HG02885 (cell line): ENCODE measurements around the gene PCDHA12.
"Not testable (repeated sequence)": the region's sequence is repeated elsewhere in the genome, so short reads cannot be mapped to it uniquely, and the experiment has no call there.

Source experiments
- ATAC-seq: cut with Tn5 transposase; IDR thresholded peaks from one replicate; pipeline ENCODE4 v1.9.1; 2021; ENCODE audit warnings: mild to moderate bottlenecking; ENCODE audit not compliant: unreplicated experiment, poor library complexity

The PCDHA12 gene, protein sequence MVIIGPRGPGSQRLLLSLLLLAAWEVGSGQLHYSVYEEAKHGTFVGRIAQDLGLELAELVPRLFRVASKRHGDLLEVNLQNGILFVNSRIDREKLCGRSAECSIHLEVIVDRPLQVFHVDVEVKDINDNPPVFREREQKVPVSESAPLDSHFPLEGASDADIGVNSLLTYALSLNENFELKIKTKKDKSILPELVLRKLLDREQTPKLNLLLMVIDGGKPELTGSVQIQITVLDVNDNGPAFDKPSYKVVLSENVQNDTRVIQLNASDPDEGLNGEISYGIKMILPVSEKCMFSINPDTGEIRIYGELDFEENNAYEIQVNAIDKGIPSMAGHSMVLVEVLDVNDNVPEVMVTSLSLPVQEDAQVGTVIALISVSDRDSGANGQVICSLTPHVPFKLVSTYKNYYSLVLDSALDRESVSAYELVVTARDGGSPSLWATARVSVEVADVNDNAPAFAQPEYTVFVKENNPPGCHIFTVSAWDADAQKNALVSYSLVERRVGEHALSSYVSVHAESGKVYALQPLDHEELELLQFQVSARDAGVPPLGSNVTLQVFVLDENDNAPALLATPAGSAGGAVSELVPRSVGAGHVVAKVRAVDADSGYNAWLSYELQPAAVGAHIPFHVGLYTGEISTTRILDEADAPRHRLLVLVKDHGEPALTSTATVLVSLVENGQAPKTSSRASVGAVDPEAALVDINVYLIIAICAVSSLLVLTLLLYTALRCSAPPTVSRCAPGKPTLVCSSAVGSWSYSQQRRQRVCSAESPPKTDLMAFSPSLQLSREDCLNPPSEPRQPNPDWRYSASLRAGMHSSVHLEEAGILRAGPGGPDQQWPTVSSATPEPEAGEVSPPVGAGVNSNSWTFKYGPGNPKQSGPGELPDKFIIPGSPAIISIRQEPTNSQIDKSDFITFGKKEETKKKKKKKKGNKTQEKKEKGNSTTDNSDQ

DNA sequence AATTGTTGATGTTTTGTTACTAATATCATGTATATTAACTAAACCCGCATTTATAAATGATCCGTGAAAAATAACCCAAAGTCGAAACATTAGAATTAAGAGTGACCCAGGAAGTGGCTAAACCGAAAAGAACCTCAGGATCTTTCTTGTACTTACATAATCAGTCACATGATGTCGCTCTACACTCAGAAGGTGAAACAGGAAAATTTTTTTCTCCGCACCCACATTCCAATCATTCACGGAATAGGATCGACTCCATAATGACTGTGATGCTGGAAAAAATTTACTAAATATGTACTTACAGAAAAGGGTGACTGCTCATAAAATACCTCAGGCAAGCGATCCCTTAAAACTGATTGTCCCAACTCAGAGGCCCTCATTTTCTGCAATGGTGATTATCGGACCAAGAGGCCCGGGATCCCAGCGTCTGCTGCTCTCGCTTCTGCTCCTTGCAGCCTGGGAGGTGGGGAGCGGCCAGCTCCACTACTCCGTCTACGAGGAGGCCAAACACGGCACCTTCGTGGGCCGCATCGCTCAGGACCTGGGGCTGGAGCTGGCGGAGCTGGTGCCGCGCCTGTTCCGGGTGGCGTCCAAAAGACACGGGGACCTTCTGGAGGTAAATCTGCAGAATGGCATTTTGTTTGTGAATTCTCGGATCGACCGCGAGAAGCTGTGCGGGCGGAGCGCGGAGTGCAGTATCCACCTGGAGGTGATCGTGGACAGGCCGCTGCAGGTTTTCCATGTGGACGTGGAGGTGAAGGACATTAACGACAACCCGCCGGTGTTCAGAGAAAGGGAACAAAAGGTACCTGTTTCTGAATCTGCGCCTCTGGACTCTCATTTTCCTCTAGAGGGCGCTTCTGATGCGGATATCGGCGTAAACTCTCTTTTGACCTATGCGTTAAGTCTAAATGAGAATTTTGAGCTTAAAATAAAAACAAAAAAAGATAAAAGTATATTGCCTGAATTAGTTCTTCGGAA, at the start of gene PCDHA12:
Gene PCDHA12 (plus strand): TSS at position 224 of the 981 bp plus-strand sequence. CDS start 165 bp downstream, at position 389.
- no peak for ATAC-seq

DNA sequence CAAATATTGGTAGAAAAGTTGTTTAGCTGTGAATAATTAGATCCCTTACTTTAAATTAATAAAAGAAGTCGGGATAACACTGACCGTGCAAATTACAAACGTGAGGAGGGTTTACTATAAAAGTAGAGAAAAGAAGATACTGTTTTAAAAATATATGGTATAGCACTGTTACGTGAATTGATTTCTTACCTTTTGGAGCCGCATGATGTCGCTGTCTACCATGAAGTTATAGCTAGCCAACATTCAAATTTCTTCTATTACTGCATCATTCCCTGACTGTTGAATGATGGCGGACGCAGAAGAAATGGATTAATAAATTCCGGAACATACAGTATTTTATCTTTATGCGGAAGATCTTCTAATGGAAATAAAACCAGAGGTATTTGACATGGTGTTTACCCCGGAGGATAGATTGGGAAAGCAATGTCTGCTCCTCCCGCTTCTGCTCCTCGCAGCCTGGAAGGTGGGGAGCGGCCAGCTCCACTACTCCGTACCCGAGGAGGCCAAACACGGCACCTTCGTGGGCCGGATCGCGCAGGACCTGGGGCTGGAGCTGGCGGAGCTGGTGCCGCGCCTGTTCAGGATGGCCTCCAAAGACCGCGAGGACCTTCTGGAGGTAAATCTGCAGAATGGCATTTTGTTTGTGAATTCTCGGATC, 47.3 kb upstream of the PCDHA12 start, which contains the start of gene PCDHA6:
Gene PCDHA6 (plus strand): TSS at position 257 of the 658 bp plus-strand sequence. CDS start 132 bp downstream, at position 389.
- ATAC-seq = no peak

DNA sequence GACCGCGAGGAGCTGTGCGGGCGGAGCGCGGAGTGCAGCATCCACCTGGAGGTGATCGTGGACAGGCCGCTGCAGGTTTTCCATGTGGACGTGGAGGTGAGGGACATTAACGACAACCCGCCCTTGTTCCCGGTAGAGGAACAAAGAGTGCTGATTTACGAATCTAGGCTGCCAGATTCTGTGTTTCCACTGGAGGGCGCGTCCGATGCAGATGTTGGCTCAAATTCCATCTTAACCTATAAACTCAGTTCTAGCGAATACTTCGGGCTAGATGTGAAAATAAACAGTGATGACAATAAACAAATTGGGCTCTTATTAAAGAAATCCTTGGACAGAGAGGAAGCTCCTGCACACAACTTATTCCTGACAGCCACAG, 46.8 kb upstream of the PCDHA12 start:
- ATAC-seq = no peak

DNA sequence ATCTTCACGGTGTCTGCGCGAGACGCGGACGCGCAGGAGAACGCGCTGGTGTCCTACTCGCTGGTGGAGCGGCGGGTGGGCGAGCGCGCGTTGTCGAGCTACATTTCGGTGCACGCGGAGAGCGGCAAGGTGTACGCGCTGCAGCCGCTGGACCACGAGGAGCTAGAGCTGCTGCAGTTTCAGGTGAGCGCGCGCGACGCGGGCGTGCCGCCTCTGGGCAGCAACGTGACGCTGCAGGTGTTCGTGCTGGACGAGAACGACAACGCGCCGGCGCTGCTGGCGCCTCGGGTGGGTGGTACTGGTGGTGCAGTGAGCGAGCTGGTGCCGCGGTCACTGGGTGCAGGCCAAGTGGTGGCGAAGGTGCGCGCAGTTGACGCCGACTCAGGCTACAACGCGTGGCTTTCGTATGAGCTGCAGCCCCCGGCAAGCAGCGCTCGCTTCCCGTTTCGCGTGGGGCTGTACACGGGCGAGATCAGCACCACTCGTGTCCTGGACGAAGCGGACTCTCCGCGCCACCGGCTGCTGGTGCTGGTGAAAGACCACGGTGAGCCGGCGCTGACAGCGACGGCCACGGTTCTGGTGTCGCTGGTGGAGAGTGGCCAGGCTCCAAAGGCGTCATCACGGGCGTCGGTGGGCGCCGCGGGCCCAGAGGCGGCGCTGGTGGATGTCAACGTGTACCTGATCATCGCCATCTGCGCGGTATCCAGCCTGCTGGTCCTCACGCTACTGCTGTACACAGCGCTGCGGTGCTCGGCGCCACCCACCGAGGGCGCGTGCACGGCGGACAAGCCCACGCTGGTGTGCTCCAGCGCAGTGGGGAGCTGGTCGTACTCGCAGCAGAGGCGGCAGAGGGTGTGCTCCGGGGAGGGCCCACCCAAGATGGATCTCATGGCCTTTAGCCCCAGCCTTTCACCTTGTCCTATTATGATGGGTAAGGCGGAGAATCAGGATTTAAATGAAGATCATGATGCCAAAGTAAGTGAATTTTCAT, 45.3 kb upstream of the PCDHA12 start:
- not testable (repeated sequence) for ATAC-seq

DNA sequence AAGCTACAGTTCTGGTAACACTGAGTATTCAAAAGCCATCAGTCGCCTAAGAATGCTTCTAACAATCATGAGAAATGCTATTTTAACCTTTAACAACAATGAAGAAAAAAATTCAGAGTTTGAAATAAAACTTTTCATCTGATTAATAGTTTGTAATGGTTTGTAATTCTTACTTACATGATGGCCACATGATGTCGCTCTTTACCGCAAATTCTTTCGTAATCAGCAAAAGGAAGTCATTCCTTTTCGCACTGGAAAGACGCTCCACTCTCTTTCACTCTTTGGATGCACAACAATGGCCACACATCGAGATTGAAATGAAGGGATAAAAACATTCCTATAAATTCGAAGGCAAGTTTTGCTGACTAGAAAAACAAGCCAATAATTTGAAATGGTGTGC, 41.1 kb upstream of the PCDHA12 start, which contains the start of gene PCDHA7:
Gene PCDHA7 (plus strand): TSS at position 277 of the 400 bp plus-strand sequence. CDS start 115 bp downstream, at position 392.
- no peak for ATAC-seq

DNA sequence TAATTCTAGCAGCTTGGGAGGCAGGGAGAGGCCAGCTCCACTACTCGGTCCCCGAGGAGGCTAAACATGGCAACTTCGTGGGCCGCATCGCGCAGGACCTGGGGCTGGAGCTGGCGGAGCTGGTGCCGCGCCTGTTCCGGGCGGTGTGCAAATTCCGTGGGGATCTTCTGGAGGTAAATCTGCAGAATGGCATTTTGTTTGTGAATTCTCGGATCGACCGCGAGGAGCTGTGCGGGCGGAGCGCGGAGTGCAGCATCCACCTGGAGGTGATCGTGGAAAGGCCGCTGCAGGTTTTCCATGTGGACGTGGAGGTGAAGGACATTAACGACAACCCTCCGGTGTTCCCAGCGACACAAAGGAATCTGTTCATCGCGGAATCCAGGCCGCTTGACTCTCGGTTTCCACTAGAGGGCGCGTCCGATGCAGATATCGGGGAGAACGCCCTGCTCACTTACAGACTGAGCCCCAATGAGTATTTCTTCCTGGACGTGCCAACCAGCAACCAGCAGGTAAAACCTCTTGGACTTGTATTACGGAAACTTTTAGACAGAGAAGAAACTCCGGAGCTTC, 40.6 kb upstream of the PCDHA12 start:
- not testable (repeated sequence) for ATAC-seq

DNA sequence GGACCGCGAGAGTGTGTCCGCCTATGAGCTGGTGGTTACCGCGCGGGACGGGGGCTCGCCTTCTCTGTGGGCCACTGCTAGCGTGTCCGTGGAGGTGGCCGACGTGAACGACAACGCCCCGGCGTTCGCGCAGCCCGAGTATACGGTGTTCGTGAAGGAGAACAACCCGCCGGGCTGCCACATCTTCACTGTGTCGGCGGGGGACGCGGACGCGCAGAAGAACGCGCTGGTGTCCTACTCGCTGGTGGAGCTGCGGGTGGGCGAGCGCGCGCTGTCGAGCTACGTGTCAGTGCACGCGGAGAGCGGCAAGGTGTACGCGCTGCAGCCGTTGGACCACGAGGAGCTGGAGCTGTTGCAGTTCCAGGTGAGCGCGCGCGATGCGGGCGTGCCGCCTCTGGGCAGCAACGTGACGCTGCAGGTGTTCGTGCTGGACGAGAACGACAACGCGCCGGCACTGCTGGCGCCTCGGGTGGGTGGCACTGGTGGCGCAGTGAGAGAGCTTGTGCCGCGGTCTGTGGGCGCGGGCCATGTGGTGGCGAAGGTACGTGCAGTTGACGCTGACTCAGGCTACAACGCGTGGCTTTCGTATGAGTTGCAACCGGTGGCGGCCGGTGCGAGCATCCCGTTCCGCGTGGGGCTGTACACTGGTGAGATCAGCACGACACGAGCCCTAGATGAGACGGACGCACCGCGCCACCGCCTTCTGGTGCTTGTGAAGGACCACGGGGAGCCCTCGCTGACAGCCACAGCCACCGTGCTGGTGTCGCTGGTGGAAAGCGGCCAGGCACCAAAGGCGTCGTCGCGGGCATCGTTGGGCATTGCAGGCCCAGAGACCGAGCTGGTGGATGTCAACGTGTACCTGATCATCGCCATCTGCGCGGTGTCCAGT, 39.2 kb upstream of the PCDHA12 start:
- ATAC-seq = no peak

DNA sequence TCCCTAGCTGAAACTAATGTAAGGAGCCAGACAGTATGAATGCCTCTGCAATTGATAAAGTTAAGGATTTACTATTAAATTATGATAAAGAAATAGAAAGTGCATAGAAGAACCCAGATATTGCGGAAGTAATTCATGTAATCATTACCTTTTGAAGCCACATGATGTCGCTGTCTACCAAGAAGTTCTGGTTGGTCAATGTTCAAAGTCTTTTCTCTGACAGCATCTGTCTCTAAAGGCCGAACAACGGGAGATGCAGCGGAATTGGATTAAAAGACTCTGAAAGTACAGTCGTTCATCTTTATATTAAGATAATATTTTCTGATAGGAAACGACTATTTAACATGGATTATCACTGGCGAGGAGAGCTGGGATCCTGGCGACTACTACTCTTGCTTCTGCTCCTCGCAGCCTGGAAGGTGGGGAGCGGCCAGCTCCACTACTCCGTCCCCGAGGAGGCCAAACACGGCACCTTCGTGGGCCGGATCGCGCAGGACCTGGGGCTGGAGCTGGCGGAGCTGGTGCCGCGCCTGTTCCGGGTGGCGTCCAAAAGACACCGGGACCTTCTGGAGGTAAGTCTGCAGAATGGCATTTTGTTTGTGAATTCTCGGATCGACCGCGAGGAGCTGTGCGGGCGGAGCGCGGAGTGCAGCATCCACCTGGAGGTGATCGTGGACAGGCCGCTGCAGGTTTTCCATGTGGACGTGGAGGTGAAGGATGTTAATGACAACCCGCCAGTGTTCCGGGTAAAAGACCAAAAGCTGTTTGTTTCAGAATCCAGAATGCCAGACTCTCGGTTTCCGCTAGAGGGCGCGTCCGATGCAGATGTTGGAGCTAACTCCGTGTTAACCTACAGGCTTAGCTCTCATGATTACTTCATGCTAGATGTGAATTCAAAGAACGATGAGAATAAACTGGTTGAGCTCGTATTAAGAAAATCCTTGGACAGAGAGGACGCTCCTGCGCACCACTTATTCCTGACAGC, 33.8 kb upstream of the PCDHA12 start, which contains the start of gene PCDHA8:
Gene PCDHA8 (plus strand): TSS at position 210 of the 985 bp plus-strand sequence. CDS start 135 bp downstream, at position 345.
- ATAC-seq = no peak

DNA sequence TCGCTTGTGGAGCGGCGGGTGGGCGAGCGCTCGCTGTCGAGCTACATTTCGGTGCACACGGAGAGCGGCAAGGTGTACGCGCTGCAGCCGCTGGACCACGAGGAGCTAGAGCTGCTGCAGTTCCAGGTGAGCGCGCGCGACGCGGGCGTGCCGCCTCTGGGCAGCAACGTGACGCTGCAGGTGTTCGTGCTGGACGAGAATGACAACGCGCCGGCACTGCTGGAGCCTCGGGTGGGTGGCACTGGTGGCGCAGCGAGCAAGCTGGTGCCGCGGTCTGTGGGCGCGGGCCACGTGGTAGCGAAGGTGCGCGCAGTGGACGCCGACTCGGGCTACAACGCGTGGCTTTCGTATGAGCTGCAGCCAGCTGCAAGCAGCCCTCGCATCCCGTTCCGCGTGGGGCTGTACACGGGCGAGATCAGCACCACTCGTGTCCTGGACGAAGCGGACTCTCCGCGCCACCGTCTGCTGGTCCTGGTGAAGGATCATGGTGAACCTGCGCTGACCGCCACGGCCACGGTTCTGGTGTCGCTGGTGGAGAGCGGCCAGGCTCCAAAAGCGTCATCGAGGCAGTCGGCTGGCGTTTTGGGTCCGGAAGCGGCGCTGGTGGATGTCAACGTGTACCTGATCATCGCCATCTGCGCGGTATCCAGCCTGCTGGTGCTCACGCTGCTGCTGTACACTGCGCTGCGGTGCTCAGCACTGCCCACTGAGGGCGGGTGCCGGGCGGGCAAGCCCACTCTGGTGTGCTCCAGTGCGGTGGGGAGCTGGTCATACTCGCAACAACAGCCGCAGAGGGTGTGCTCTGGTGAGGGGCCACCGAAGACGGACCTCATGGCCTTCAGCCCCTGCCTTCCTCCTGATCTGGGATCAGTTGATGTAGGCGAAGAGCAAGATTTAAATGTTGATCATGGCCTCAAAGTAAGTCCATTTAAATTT, 32.0 kb upstream of the PCDHA12 start:
- no peak for ATAC-seq

DNA sequence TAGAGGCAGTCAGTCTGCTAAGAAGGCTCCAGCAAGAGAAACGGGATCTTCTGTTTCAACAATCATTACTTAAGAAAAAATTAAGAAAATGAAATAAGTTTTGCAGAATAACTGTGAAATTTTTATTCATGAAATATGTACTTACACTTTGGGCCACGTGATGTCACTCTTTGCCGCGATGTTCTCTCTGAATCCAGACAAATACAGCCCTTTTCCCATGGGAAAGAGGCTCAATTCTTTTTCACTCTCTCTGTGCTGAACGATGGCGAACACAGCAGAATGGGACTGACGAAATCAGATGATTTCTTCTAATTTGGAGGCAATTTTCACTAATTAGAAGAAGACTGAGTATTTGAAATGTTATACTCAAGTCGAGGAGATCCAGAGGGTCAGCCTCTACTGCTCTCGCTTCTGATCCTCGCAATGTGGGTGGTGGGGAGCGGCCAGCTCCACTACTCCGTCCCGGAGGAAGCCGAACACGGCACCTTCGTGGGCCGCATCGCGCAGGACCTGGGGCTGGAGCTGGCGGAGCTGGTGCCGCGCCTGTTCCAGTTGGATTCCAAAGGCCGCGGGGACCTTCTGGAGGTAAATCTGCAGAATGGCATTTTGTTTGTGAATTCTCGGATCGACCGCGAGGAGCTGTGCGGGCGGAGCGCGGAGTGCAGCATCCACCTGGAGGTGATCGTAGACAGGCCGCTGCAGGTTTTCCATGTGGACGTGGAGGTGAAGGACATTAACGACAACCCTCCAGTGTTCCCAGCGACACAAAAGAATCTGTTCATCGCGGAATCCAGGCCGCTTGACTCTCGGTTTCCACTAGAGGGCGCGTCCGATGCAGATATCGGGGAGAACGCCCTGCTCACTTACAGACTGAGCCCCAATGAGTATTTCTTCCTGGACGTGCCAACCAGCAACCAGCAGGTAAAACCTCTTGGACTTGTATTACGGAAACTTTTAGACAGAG, 26.7 kb upstream of the PCDHA12 start, which contains the start of gene PCDHA9:
Gene PCDHA9 (plus strand): TSS at position 244 of the 964 bp plus-strand sequence. CDS start 114 bp downstream, at position 358.
- not testable (repeated sequence) for ATAC-seq

DNA sequence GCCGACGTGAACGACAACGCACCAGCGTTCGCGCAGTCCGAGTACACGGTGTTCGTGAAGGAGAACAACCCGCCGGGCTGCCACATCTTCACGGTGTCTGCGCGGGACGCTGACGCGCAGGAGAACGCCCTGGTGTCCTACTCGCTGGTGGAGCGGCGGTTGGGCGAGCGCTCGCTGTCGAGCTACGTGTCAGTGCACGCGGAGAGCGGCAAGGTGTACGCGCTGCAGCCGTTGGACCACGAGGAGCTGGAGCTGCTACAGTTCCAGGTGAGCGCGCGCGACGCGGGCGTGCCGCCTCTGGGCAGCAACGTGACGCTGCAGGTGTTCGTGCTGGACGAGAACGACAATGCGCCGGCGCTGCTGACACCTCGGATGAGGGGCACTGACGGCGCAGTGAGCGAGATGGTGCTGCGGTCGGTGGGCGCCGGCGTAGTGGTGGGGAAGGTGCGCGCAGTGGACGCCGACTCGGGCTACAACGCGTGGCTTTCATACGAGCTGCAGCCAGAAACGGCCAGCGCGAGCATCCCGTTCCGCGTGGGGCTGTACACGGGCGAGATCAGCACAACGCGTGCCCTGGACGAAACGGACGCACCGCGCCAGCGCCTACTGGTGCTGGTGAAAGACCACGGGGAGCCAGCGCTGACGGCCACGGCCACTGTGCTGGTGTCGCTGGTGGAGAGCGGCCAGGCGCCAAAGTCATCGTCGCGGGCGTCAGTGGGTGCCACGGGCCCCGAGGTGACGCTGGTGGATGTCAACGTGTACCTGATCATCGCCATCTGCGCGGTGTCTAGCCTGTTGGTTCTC, 25.1 kb upstream of the PCDHA12 start:
- ATAC-seq = not testable (repeated sequence)
